ENCODE data around the gene TBCD.

TBCD gene

GRCh38 chr17:82790391-82790790 is 38.5 kb downstream of the TBCD start:
- TF ChIP-seq, protein P1, sequence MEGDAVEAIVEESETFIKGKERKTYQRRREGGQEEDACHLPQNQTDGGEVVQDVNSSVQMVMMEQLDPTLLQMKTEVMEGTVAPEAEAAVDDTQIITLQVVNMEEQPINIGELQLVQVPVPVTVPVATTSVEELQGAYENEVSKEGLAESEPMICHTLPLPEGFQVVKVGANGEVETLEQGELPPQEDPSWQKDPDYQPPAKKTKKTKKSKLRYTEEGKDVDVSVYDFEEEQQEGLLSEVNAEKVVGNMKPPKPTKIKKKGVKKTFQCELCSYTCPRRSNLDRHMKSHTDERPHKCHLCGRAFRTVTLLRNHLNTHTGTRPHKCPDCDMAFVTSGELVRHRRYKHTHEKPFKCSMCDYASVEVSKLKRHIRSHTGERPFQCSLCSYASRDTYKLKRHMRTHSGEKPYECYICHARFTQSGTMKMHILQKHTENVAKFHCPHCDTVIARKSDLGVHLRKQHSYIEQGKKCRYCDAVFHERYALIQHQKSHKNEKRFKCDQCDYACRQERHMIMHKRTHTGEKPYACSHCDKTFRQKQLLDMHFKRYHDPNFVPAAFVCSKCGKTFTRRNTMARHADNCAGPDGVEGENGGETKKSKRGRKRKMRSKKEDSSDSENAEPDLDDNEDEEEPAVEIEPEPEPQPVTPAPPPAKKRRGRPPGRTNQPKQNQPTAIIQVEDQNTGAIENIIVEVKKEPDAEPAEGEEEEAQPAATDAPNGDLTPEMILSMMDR (IDR thresholded peaks at IDR 0.05; ENCODE audit: extremely low read depth, missing control alignments): no peak
- DNase-seq (ENCODE audit: low spot score): no peak

DNA sequence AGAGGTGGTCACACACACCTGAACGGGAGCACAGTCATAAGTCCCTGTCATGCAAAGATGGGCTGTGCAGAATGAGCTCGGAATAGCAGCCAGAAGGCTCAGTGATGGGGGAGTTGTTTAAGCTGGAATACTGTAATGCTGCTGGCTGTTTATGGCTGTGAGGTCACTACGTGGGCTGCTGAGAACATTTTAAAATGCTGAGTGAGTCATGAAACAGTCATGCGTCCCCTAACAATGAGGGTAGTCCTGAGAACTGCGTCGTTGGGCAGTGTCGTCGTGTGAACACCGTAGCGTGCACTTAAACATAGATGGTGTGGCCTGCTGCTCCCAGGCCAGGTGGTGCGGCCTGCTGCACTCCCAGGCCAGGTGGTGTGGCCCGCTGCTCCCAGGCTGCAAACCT is 39.7 kb downstream of the TBCD start:
- DNase-seq (ENCODE audit: low spot score): no peak
- TF ChIP-seq, protein P1 (IDR thresholded peaks at IDR 0.05; ENCODE audit: extremely low read depth, missing control alignments): no peak

- DNase-seq (ENCODE audit: low spot score): no peak
- TF ChIP-seq, protein P1 (IDR thresholded peaks at IDR 0.05; ENCODE audit: extremely low read depth, missing control alignments): no peak
These were observed 42.2 kb downstream of the TBCD start for GRCh38 chr17:82793974-82794630.

DNA sequence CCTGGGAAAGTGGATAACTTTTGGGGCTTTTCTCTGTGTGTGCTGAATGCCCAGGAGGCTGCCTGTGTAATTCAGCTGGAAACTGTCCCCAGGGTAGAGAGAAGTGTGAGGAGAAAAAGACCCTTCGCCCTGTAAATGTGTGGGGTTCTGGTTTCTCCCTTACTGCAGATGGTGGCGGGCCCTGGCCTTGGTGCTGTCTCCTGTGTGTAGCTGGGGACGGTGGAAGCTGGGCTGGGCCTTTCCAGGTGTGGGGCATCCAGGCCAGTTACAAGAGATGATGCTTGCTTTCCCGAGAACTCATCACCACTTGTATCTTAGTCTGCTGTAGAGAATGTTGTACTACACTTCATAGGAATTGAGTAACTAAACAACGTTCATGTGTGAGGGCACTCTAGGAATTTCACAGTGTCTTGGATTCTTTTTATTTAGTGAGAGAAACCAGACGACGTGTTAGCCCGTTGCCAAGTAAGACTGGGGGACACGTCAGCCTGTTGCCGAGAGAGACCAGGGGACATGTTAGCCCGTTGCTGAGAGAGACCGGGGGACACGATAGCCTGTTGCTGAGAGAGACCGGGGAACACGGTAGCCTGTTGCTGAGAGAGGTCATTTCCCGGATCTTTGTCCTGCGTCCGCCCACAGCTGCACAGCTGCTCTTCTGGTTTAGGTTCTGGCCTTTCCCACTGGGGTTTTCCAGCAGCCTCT is 43.1 kb downstream of the TBCD start:
- TF ChIP-seq, protein P1 (IDR thresholded peaks at IDR 0.05; ENCODE audit: extremely low read depth, missing control alignments): no peak
- DNase-seq (ENCODE audit: low spot score): no peak

- DNase-seq (ENCODE audit: low spot score): no peak
- TF ChIP-seq, protein P1 (IDR thresholded peaks at IDR 0.05; ENCODE audit: extremely low read depth, missing control alignments): no peak
These were observed 43.8 kb downstream of the TBCD start for GRCh38 chr17:82795615-82796014.

- TF ChIP-seq, protein P1 (IDR thresholded peaks at IDR 0.05; ENCODE audit: extremely low read depth, missing control alignments): no peak
- no peak for DNase-seq (ENCODE audit: low spot score)
These were observed 45.2 kb downstream of the TBCD start for GRCh38 chr17:82797061-82797460.

DNA sequence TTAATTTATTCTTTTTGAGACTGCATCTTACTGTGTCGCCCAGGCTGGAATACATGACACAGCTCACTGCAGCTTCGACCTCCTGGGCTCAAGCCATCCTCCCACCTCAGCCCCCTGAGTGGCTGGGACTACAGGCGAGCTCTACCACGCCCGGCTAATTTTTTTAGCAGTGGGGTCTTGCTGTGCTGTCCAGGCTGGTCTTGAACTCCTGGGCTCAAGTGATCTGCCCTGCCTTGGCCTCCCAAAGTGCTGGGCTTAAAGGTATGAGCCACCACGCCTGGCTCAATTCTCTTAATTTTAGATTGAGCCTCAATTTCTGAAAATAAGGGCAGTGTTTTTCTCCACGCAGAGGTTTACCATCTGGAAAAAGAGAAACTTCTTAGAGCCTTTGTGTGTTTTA is 46.9 kb downstream of the TBCD start:
- TF ChIP-seq, protein P1 (IDR thresholded peaks at IDR 0.05; ENCODE audit: extremely low read depth, missing control alignments): no peak
- DNase-seq (ENCODE audit: low spot score): no peak
